NCI-H1694 treated with DMSO at 0.1 percent for 48 hours (cell line): ENCODE results near the gene BAZ2B.

ENCODE experiments used
- DNase-seq: peaks from one replicate; lab custom pipeline; 2025; lab: John Stamatoyannopoulos, UW

Gene BAZ2B

GRCh38 chr2:159317392-159318088 is 298.8 kb downstream of the BAZ2B start:
- DNase-seq = no peak

- no peak for DNase-seq
These were observed 308.4 kb downstream of the BAZ2B start for GRCh38 chr2:159307942-159308341.

GRCh38 chr2:159300586-159300985 is 315.8 kb downstream of the BAZ2B start:
- DNase-seq = no peak

- no peak for DNase-seq
These were observed 317.4 kb downstream of the BAZ2B start for GRCh38 chr2:159298967-159299366.

- no peak for DNase-seq
These were observed 319.2 kb downstream of the BAZ2B start for GRCh38 chr2:159297042-159297707.

GRCh38 chr2:159292157-159292556 is 324.2 kb downstream of the BAZ2B start:
- DNase-seq = no peak

- peak; percentile 51 for DNase-seq
These were observed 325.9 kb downstream of the BAZ2B start for GRCh38 chr2:159290289-159290907.

GRCh38 chr2:159287733-159288132 is 328.6 kb downstream of the BAZ2B start:
- no peak for DNase-seq

GRCh38 chr2:159286709-159287441 is 329.5 kb downstream of the BAZ2B start:
- DNase-seq = peak; percentile 88

GRCh38 chr2:159285929-159286708 is 330.2 kb downstream of the BAZ2B start, which contains the start of gene WDSUB1:
Gene WDSUB1, minus strand, starts transcription at chr2:159286703. Its CDS starts 3,634 bp downstream, at chr2:159283069.
- no peak for DNase-seq

GRCh38 chr2:159285433-159285832 is 330.9 kb downstream of the BAZ2B start:
- no peak for DNase-seq

GRCh38 chr2:159283529-159283928 is 332.8 kb downstream of the BAZ2B start:
- DNase-seq = no peak

- DNase-seq = no peak
These were observed 335.3 kb downstream of the BAZ2B start for GRCh38 chr2:159281002-159281401.

- DNase-seq = no peak
These were observed 336.6 kb downstream of the BAZ2B start for GRCh38 chr2:159279700-159280099.

- DNase-seq = no peak
These were observed 341.2 kb downstream of the BAZ2B start for GRCh38 chr2:159275111-159275510.

- DNase-seq = no peak
These were observed 344.2 kb downstream of the BAZ2B start for GRCh38 chr2:159272156-159272555.

- DNase-seq = no peak
These were observed 345.5 kb downstream of the BAZ2B start for GRCh38 chr2:159270744-159271379.
